AG04449 (cell line): ENCODE results near the gene VILL.

Source experiments
- CTCF ChIA-PET: fragments of 350-600 bp; formaldehyde crosslinking; extraction: SDS; loops from one replicate; lab custom pipeline; 2021; ENCODE audit warnings: antibody characterized with exemption; lab: Yijun Ruan, JAX
- POLR2A ChIA-PET: fragments of 400-600, 350-600 bp; formaldehyde crosslinking; extraction: SDS; loops from one replicate; lab custom pipeline; 2020; ENCODE audit warnings: antibody characterized with exemption, inconsistent platforms; lab: Yijun Ruan, JAX
- DNase-seq: peaks from one replicate; pipeline ENCODE4 v3.0.0-alpha.2; 2010; ENCODE audit warnings: low read depth, low spot score
- H3K4me3 ChIP-seq: 2 replicates; pipeline ENCODE4 v1.5.1; 2011; ENCODE audit warnings: low read depth, mild to moderate bottlenecking, control low read depth, low read length
- CTCF ChIP-seq: IDR thresholded peaks from one replicate; pipeline ENCODE4 v1.5.1; 2011; ENCODE audit warnings: mild to moderate bottlenecking, moderate library complexity, low read length, control low read depth, inconsistent platforms; ENCODE audit not compliant: insufficient read depth; ENCODE audit errors: missing control alignments

The VILL gene

GRCh38 chr3:37990527-37990926 is at the start of gene VILL:
TSS of gene VILL (plus strand) at chr3:37990786. CDS start at chr3:37993673, 2,887 bp downstream.
- TF ChIP-seq CTCF: no peak
- CTCF ChIA-PET: interaction anchor here (2.3 kb wide), 1 partner anchor 16 kb away, joined by 7 read pairs; no protein-coding TSS in a partner anchor
- DNase-seq: no peak
- POLR2A ChIA-PET: no interaction called here
- no peak within 1 kb of the TSS for H3K4me3 ChIP-seq

GRCh38 chr3:37941608-37942508 is 48.7 kb upstream of the VILL start:
- H3K4me3 ChIP-seq: no peak overlapping the region
- TF ChIP-seq CTCF: no peak
- ChIA-PET POLR2A (no interaction called here), CTCF (interaction anchor here (0.9 to 2.3 kb wide), 5 partner anchors 11 to 87 kb away, joined by 3 to 7 read pairs (median 4); no protein-coding TSS in a partner anchor)
- DNase-seq: no peak

- no peak overlapping the region for H3K4me3 ChIP-seq
- DNase-seq: no peak
- CTCF ChIA-PET: interaction anchor here (0.9 to 2.3 kb wide), 4 partner anchors 10 to 87 kb away, joined by 3 to 7 read pairs (median 4); no protein-coding TSS in a partner anchor
- TF ChIP-seq CTCF: no peak
- POLR2A ChIA-PET: no interaction called here
These were observed 47.9 kb upstream of the VILL start for GRCh38 chr3:37942646-37943045.

- ChIA-PET POLR2A (no interaction called here), CTCF (interaction anchor here (1.5 to 2.3 kb wide), 4 partner anchors 18 to 88 kb away, joined by 4 to 7 read pairs (median 6); no protein-coding TSS in a partner anchor)
- H3K4me3 ChIP-seq: no peak overlapping the region
These were observed 47.5 kb upstream of the VILL start for GRCh38 chr3:37943126-37943525.

DNA sequence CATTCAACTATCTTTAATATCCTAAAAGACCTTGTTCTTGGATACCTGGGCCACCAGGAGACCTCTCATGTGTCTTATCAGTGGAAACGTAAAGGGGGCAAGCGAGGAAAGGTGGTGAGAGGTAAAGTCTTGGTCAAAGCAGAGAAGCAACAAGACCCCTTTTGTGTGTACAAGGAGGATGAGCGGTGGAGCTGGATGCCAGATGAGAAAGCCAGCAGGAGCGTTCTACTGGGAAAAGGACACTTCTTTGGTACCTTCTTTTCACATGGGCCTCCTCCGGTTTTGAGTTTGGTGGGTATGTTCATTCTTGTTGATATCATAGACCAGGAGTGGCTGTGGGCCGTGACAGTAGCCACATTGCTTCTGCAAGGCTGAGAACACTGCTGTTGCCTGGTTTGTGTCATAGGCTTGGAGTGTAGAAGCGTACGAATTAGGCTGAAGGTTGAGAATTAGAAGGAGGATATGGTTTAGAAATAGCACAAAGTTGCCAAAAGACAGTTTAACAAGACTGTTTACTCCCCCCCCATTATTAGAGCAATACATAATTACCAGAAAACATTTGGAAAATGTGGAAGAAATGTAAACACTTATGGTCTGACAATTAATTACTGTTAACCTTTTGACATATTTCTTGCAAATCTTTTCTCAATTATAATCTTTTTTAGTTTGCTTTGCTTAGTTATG is 46.8 kb upstream of the VILL start:
- no peak for DNase-seq
- CTCF ChIA-PET: interaction anchor here (0.8 to 2.3 kb wide), 6 partner anchors 12 to 89 kb away, joined by 3 to 7 read pairs (median 6); no protein-coding TSS in a partner anchor
- POLR2A ChIA-PET: no interaction called here
- no peak for TF ChIP-seq CTCF
- H3K4me3 ChIP-seq: no peak overlapping the region

More at GRCh38 chr3:37943126-37943525, 47.5 kb upstream of the VILL start:
- TF ChIP-seq CTCF: no peak
- no peak for DNase-seq
